HG03095 (cell line): ENCODE measurements around the gene LIPI.
A peak's percentile ranks its signal among the peaks of the same experiment; 100 is the strongest.
"Not testable (repeated sequence)": the region's sequence is repeated elsewhere in the genome, so short reads cannot be mapped to it uniquely, and the experiment has no call there.

Experiments
- ATAC-seq: cut with Tn5 transposase; IDR thresholded peaks from one replicate; pipeline ENCODE4 v1.9.1; 2021; ENCODE audit warnings: moderate library complexity; ENCODE audit not compliant: unreplicated experiment

The LIPI gene

GRCh38 chr21:14120091-14120734 lies 90.5 kb downstream of the LIPI start:
- peak; percentile 64 for ATAC-seq

GRCh38 chr21:14119038-14119437 lies 91.7 kb downstream of the LIPI start:
- ATAC-seq: no peak

GRCh38 chr21:14116080-14116481 lies 94.7 kb downstream of the LIPI start:
- ATAC-seq: peak; percentile 78

GRCh38 chr21:14115646-14116045 lies 95.1 kb downstream of the LIPI start:
- no peak for ATAC-seq

- ATAC-seq: no peak
These were observed 96.5 kb downstream of the LIPI start for GRCh38 chr21:14114251-14114650.

DNA sequence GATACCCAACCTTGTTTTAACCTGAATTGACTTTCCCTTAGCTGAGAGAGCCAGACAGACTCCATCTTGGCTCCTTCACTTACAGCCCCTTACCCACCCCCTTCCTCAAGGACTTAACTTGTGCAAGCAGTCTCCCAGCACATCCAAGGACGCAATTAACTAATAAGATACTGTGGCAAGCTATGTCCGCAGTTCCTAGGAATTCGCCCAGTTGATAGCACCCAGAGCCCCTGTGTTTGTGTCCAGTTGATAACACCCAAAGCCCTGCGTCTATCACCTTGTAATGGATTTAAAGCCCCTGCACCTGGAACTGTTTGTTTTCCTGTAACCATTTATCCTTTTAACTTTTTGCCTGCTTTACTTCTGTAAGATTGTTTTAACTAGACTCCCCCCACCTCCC lies 106.2 kb downstream of the LIPI start:
- ATAC-seq: not testable (repeated sequence)

GRCh38 chr21:14099570-14099969 lies 111.2 kb downstream of the LIPI start:
- no peak for ATAC-seq

- ATAC-seq: no peak
These were observed 112.8 kb downstream of the LIPI start for GRCh38 chr21:14097881-14098499.

- no peak for ATAC-seq
These were observed 114.2 kb downstream of the LIPI start for GRCh38 chr21:14096577-14096976.

DNA sequence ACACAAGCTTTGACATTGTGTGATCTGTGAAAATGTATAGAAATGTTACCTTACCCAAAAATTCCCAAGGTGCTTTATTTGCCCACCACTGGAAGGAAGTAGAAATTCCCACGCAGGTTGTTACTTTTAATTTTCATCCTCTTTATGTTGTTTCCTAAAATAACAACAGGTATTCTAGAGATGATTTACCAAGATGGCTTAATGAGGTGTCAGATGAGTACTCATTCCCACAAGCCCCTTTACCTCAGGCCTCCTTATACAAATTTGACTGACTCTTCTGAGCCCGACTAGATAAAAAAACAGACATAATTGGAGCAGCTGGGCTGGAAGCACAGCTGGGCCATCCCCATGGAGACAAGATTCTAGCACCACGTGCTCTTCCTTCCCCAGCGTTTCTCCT lies 114.6 kb downstream of the LIPI start:
- no peak for ATAC-seq

DNA sequence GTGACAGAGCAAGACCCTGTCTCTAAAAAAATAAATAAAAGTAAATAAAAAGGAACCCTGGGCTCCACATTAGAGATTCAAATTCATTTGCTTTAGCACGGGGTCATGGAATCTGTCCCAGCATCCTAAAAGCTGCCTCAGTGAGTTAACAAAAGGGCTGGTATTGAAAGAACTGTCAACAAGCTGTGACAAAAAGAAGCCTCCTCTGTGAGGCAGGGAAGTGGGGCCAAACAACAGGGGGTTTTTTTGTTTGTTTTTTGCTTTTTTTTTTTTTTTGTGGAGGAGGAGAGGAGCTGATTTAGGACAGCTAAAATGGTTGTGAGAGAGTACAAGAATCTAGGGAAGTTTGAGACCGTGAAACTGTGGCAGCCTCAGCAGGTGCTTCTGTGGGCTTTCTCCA lies 115.7 kb downstream of the LIPI start:
- no peak for ATAC-seq

DNA sequence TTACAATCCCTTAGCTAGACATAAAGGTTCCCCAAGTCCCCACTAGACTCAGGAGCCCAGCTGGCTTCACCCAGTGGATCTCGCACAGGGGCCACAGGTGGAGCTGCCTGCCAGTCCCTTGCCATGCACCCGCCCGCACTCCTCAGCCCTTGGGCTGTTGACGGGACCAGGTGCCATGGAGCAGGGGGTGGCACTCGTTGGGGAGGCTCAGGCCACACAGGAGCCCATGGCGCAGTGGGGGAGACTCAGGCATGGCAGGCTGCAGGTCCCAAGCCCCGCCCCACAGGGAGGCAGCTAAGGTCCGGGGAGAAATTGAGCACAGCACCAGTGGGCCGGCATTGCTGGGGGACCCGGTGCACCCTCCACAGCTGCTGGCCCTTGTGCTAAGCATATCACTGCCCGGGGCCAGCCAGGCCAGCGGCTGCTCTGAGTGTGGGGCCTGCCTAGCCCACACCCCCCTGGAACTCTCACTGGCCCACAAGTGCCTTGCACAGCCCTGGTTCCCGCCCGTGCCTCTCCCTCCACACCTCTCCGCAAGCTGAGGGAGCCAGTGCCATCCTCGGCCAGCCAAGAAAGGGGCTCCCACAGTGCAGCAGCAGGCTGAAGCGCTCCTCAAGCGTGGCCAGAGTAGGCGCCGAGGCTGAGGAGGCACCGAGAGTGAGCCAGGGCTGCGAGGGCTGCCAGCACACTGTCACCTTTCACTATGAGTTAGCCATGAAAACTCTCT lies 117.8 kb downstream of the LIPI start:
- no peak for ATAC-seq

GRCh38 chr21:14090184-14090583 lies 120.6 kb downstream of the LIPI start:
- ATAC-seq: not testable (repeated sequence)

- ATAC-seq: no peak
These were observed 122.4 kb downstream of the LIPI start for GRCh38 chr21:14088391-14088790.

GRCh38 chr21:14086553-14086952 lies 124.2 kb downstream of the LIPI start:
- ATAC-seq: peak; percentile 62

GRCh38 chr21:14084701-14085100 lies 126.1 kb downstream of the LIPI start:
- no peak for ATAC-seq

DNA sequence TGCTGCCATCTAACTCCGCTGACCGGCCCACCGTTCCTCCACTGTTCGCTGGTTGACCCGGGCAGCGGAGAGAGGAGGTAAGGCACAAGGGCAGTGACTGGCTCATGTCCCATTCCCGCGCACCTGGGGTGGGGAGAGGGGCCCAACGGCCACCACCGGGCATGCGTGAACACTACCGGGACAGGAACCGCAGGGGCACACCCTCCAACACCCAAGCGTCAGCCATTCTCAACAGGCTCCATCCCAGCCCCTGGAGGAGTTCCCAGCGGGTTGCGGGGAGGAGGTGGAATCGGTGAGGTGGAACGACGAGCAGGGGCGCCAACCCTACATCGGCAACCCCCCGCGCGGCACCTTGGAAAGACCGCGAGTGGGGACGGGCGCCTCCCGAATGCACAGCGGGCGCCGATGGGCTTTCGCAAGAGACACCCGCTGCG lies 126.7 kb downstream of the LIPI start:
- no peak for ATAC-seq

DNA sequence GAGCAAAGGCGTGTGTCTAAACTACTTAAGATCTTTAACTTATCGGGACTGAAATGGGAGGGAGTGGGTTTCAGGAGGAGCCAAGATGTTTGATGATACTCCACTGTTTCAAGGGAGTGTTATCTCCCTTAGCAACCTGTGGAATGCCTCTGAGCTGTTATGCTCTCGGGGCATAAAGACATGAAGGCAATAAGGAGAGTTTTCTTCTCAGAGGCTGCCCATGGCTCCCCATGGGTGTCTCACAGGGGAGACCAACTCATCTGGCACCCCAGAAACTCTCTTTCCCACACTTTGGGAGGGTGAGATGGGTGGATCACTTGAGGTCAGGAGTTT lies 130.0 kb downstream of the LIPI start:
- ATAC-seq: no peak

DNA sequence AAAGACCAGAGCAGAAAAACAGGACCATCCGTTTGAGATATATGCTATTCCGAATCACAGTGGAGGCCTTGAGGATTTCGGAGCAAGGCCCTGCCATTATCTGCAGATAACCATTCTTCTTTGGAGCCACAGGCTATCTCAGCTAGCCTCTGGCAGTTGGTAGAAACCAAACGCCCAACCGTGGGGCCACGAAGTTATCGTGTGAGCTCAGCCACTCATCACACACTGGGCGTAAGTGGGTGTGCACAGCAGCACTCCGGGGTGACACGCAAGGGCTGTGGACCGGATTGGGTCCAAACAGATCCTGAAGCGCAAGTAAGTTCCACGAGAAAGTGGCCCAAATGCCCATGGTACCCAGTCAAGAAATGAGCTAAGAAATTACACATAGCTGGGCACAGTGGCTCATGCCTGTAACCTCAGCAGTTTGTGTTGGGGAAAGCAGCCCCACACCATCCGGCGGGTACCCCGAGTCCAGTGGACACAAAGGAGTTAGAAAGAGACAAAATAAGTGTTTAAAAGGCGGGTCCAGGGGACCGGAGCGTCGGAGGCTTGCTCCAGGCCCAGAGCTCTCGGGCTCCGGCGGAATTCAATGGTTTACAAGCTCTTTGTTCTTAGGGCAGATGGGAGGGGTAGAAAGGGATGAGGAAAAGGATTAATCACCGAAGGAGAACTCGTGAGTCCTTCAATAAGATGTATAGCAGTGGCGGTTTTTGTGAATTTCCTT lies 130.6 kb downstream of the LIPI start:
- no peak for ATAC-seq

- ATAC-seq: no peak
These were observed 131.9 kb downstream of the LIPI start for GRCh38 chr21:14078746-14079375.

- ATAC-seq: peak; percentile 54
These were observed 134.5 kb downstream of the LIPI start for GRCh38 chr21:14076143-14076806.
